A549 (cell line): ENCODE measurements around the gene UGT1A10.

Experiments used
- BHLHE40 ChIP-seq: IDR thresholded peaks from 2 replicates; pipeline ENCODE4 v1.6.1; 2012; ENCODE audit warnings: low read depth, low read length, inconsistent platforms
- CTCF ChIP-seq: fragments of >200 bp; sonication (Bioruptor Twin); formaldehyde crosslinking; IDR thresholded peaks from 3 replicates; pipeline ENCODE4 v1.5.1; 2016
- EP300 ChIP-seq, 2 experiments: fragments of >200 bp; sonication (Bioruptor Twin); formaldehyde crosslinking; IDR thresholded peaks; 2 replicates in 1 of 2; 3 replicates in 1 of 2; pipeline ENCODE4 v1.6.1; 2016 to 2017
- HOXB13 ChIP-seq: fragments of 250-450 bp; sonication (Bioruptor Pico); IDR thresholded peaks from 2 replicates; pipeline ENCODE4 v1.5.0; 2020; ENCODE audit warnings: low read depth, mild to moderate bottlenecking, moderate library complexity
- MAX ChIP-seq: IDR thresholded peaks from 2 replicates; pipeline ENCODE4 v1.6.1; 2012
- RFX5 ChIP-seq: fragments of 450-650 bp; IDR thresholded peaks from 2 replicates; pipeline ENCODE4 v1.7.1; 2014; ENCODE audit warnings: antibody characterized with exemption, mild to moderate bottlenecking, moderate library complexity

GRCh38 chr2:233766416-233766815 lies 130.2 kb downstream of the UGT1A10 start:
- TF ChIP-seq RFX5: no peak
- no peak for TF ChIP-seq CTCF
- TF ChIP-seq HOXB13 (CRISPR knock-in tag): no peak
- TF ChIP-seq BHLHE40: no peak
- no peak for TF ChIP-seq EP300 (IDR thresholded peaks at IDR 0.05)
- no peak for TF ChIP-seq MAX
